Sigmoid colon (tissue), 4 donors: ENCODE measurements around the gene EFCAB8.

Source experiments
- CTCF ChIP-seq, 4 experiments: fragments of 450-650 bp in 3 of 4; fragments of 200-600 bp in 1 of 4; IDR thresholded peaks; one replicate each; pipeline ENCODE4 v1.5.1; 2016 to 2019; ENCODE audit warnings: antibody characterized with exemption in 4 of 4, mild to moderate bottlenecking in 3 of 4, moderate library complexity in 2 of 4
- EP300 ChIP-seq, 4 donors: sonication (generic); formaldehyde crosslinking; IDR thresholded peaks; one replicate each; pipeline ENCODE4 v1.6.1; 2017; ENCODE audit warnings: antibody characterized with exemption in 4 of 4
- POLR2A ChIP-seq, 2 donors: fragments of 450-650 bp; IDR thresholded peaks; one replicate each; pipeline ENCODE4 v1.6.1; 2016; ENCODE audit warnings: antibody characterized with exemption in 2 of 2, mild to moderate bottlenecking in 2 of 2, moderate library complexity in 2 of 2
- POLR2AphosphoS5 ChIP-seq, 4 donors: sonication (generic); formaldehyde crosslinking; IDR thresholded peaks; one replicate each; pipeline ENCODE4 v1.6.1; 2017; ENCODE audit warnings: antibody characterized with exemption in 4 of 4

- no peak for TF ChIP-seq POLR2AphosphoS5 (IDR thresholded peaks at IDR 0.05)
- no peak for TF ChIP-seq POLR2A (IDR thresholded peaks at IDR 0.05)
- no peak for TF ChIP-seq CTCF (IDR thresholded peaks at IDR 0.05)
- no peak for TF ChIP-seq EP300 (IDR thresholded peaks at IDR 0.05)
Observed at GRCh38 chr20:32976746-32977145, 118.0 kb downstream of the EFCAB8 start.
